ENCODE results near the gene FOXP1. TPM values are rescaled to one million over a fixed set of nuclear protein-coding genes. Genes with fewer than 3 reads are reported as not detected.

The FOXP1 gene
- total RNA-seq, 1 experiment from 2014 or later: 75.3 TPM

DNA sequence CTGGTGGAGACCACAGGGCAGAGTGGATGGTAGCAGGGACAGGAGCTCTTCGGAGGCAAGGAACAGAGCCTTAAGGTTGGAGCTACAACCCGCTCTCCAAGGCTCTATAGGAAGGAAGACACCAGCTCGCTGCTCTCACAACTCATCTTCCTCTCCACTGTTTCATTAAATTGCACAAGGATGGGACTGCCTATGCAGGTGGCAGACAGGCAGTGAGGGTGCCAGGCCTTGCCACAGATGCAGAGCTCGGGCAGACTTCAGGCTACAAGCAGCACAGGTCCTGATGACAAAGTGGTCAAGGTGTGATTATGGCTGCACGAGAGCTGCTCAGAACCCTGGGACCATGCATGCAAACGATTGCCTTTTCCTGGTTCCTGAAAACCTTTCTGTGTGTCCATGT lies 144.6 kb downstream of the FOXP1 start:
- no peaks in the 10 kb centered on the region for H3K79me2 ChIP-seq (ENCODE audit: insufficient read depth, low read length)
- H2BK20ac ChIP-seq (ENCODE audit: low read depth, low read length, poor library complexity, severe bottlenecking): no peak overlapping the region
- H3K27me3 ChIP-seq (ENCODE audit: insufficient read depth, low read length): no peaks in the 10 kb centered on the region
- no peak overlapping the region for H2AK5ac ChIP-seq (ENCODE audit: insufficient read length, low read length)
- no peak overlapping the region for H3K27ac Mint-ChIP-seq
- no peak overlapping the region for H3K27ac ChIP-seq (ENCODE audit: insufficient read length, low read depth, low read length)
- no peak overlapping the region for H3K23ac ChIP-seq (ENCODE audit: insufficient read length, low read depth, low read length)
- no peaks in the 10 kb centered on the region for H3K9me3 ChIP-seq (ENCODE audit: control insufficient read depth, low read depth, low read length)
- no peak overlapping the region for H3K4me2 ChIP-seq (ENCODE audit: insufficient read depth, insufficient read length, low read length)
- no peak overlapping the region for H3K18ac ChIP-seq (ENCODE audit: insufficient read length, low read depth, low read length)
- no peaks in the 10 kb centered on the region for H4K20me1 ChIP-seq (ENCODE audit: control insufficient read depth, insufficient read depth, insufficient read length)
- H2BK12ac ChIP-seq (ENCODE audit: insufficient read length, low read depth, low read length): no peak overlapping the region
- no peak overlapping the region for H3T11ph ChIP-seq (ENCODE audit: low read length)
- H3K4ac ChIP-seq (ENCODE audit: low read depth, low read length): no peak overlapping the region
- no peak overlapping the region for H4K5ac ChIP-seq (ENCODE audit: insufficient read length, low read depth, low read length)
- no peaks in the 10 kb centered on the region for H3K27me3 Mint-ChIP-seq (ENCODE audit: low read depth)
- no peak overlapping the region; a peak in 1 of 5 replicates for H3K4me3 Mint-ChIP-seq
- H2BK5ac ChIP-seq (ENCODE audit: insufficient read length, low read length): no peak overlapping the region
- no peak overlapping the region for H2BK15ac ChIP-seq (ENCODE audit: low read depth, low read length)
- H2BK120ac ChIP-seq (ENCODE audit: low read depth, low read length, poor library complexity, severe bottlenecking): no peak overlapping the region
- H3K4me1 Mint-ChIP-seq: peaks cover 14 to 18% of the 10 kb centered on the region in 2 experiments
- no peak overlapping the region for H4K91ac ChIP-seq (ENCODE audit: insufficient read length, low read depth, low read length)
- no peak overlapping the region for H2AFZ ChIP-seq (ENCODE audit: low read length)
- H3K4me1 ChIP-seq (ENCODE audit: insufficient read depth, low read length): no peaks in the 10 kb centered on the region
- H3K23me2 ChIP-seq (ENCODE audit: insufficient read length, low read depth, low read length, poor library complexity, severe bottlenecking): no peaks in the 10 kb centered on the region
- peaks cover 11 to 16% (median 11%) of the 10 kb centered on the region in 3 experiments for H3K36me3 Mint-ChIP-seq (ENCODE audit: insufficient read depth in 1 of 3, low read depth in 3 of 3)
- H3K79me1 ChIP-seq (ENCODE audit: insufficient read depth, low read depth, low read length, poor library complexity, severe bottlenecking): no peaks in the 10 kb centered on the region
- H3K9me3 Mint-ChIP-seq: peaks cover 12 to 14% of the 10 kb centered on the region in 2 experiments
- no peak for DNase-seq
- H3K9ac ChIP-seq (ENCODE audit: extremely low read depth, insufficient read length, low read length): no peak overlapping the region
- TF ChIP-seq, protein P1, sequence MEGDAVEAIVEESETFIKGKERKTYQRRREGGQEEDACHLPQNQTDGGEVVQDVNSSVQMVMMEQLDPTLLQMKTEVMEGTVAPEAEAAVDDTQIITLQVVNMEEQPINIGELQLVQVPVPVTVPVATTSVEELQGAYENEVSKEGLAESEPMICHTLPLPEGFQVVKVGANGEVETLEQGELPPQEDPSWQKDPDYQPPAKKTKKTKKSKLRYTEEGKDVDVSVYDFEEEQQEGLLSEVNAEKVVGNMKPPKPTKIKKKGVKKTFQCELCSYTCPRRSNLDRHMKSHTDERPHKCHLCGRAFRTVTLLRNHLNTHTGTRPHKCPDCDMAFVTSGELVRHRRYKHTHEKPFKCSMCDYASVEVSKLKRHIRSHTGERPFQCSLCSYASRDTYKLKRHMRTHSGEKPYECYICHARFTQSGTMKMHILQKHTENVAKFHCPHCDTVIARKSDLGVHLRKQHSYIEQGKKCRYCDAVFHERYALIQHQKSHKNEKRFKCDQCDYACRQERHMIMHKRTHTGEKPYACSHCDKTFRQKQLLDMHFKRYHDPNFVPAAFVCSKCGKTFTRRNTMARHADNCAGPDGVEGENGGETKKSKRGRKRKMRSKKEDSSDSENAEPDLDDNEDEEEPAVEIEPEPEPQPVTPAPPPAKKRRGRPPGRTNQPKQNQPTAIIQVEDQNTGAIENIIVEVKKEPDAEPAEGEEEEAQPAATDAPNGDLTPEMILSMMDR (conservative IDR thresholded peaks at IDR 0.05): no peak
- H3K14ac ChIP-seq (ENCODE audit: insufficient read depth, low read length): no peak overlapping the region
- H4K8ac ChIP-seq (replicated peaks; ENCODE audit: insufficient read length, low read depth, low read length): no peak overlapping the region
- WGBS (ENCODE audit: extremely low coverage, insufficient read length, low lambda C conversion rate): no CpG with 5 or more reads among the region's 6 CpGs
- no peak overlapping the region for H3K56ac ChIP-seq (ENCODE audit: insufficient read length, low read depth, low read length)

Measured in H9 (cell line).